Stimulated activated naive CD8-positive, alpha-beta T cell treated with anti-CD3 and anti-CD28 coated beads, Interleukin-15, Interleukin-2, amounts not matched to agents 100 U/mL and 50 U/mL, for 24 hours (primary cell): ENCODE data around the gene SLC4A7.

Experiments used
- ATAC-seq: fragments of 150-1000 bp; cut with Tn5 transposase; one replicate; pipeline ENCODE4 v1.10.0; 2021
- DNase-seq: peaks from one replicate; pipeline ENCODE4 v3.0.0; 2021

SLC4A7 gene

DNA sequence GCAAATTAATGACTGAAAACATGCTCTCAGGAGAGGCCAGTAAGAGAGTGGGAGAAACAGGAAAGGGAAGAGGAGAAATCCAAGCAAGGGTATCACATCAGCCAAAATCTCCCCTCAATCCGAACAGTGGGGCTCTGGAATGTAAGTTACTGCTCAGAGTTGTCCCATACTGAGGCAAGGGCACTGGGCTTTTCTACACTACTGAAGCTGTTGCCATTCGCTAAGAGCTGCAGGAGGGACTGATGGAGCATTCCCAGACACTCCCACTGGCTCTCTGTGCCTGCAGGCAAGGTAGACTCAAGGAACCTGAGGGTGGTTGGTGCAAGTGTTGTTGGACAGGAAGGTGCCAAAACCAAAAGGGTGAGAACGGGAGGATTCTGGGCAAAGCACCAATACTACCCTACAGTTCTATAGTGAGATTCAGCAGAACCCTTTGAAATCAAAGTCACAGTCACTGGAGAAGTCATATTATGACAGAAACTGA is 161.1 kb downstream of the SLC4A7 start:
- no peak for DNase-seq
- no peak for ATAC-seq
